Measurements from ENCODE around the gene MEP1A.
"Not testable (repeated sequence)": the region's sequence is repeated elsewhere in the genome, so short reads cannot be mapped to it uniquely, and the experiment has no call there.

DNA sequence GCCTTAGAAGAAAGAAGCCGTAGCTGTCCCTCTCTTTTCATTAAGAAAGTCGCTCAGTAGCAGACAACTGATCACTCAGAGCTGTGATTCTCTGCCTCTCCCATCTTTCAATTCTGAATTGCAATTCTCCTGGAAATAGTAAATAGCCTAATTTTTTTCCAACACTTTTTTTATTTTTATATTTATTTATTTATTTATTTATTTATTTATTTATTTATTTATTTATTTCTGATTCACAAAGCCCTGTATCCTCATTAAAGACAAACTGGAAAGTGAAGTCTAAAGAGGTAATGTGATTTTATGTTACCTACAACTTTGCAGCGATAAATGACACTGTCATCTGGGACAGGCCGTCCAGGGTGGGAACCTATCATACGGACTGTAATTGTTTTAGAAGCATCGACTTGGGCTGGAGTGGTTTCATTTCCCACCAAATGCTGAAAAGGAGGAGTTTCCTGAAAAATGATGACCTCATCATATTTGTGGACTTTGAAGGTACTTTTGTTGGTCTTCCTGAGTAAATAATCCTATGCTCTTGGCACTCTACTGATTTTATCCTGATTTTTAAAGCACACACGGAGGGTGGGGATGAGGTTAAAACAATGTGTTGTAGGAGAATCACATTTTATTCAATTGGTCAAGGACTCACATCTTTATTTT, 41.2 kb downstream of the MEP1A start:
- TF ChIP-seq, protein P1, sequence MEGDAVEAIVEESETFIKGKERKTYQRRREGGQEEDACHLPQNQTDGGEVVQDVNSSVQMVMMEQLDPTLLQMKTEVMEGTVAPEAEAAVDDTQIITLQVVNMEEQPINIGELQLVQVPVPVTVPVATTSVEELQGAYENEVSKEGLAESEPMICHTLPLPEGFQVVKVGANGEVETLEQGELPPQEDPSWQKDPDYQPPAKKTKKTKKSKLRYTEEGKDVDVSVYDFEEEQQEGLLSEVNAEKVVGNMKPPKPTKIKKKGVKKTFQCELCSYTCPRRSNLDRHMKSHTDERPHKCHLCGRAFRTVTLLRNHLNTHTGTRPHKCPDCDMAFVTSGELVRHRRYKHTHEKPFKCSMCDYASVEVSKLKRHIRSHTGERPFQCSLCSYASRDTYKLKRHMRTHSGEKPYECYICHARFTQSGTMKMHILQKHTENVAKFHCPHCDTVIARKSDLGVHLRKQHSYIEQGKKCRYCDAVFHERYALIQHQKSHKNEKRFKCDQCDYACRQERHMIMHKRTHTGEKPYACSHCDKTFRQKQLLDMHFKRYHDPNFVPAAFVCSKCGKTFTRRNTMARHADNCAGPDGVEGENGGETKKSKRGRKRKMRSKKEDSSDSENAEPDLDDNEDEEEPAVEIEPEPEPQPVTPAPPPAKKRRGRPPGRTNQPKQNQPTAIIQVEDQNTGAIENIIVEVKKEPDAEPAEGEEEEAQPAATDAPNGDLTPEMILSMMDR (IDR thresholded peaks at IDR 0.05), result not testable (repeated sequence)
- TF ChIP-seq POLR2A (IDR thresholded peaks at IDR 0.05), result not testable (repeated sequence)

All from esophagus squamous epithelium (tissue), 4 donors.